H1 (cell line): ENCODE data around the gene FAM25C. TPM values are rescaled to one million over a fixed set of nuclear protein-coding genes. Genes with fewer than 3 reads are reported as not detected.
"Not testable (repeated sequence)": the region's sequence is repeated elsewhere in the genome, so short reads cannot be mapped to it uniquely, and the experiment has no call there.

Source experiments
- CTCF ChIA-PET: fragments of 300-600 bp; sonication (Branson Sonifier 250); formaldehyde crosslinking; loops from one replicate; lab custom pipeline; 2021; ENCODE audit not compliant: partially characterized antibody; lab: Charles Lee
- POLR2A ChIA-PET: fragments of 300-600 bp; sonication (Branson Sonifier 250); formaldehyde crosslinking; loops from one replicate; lab custom pipeline; 2021; ENCODE audit warnings: inconsistent platforms; ENCODE audit not compliant: partially characterized antibody; lab: Charles Lee
- DNase-seq, 2 experiments: peaks; one replicate each; pipeline versions ENCODE4 v3.0.0 to v3.0.0-alpha.2; 2010 to 2022; ENCODE audit warnings: low spot score in 2 of 2, low read depth in 1 of 2, mixed read lengths in 1 of 2
- FAIRE-seq: peaks from 2 replicates; lab custom pipeline; 2011; peaks lifted over from hg19 to GRCh38; lab: Jason Lieb, UNC
- H2AFZ ChIP-seq: 2 replicates; pipeline ENCODE4 v1.8.1; 2012; ENCODE audit warnings: low read length, inconsistent platforms
- H2AK5ac ChIP-seq: 2 replicates; pipeline ENCODE4 v1.6.1; 2013; ENCODE audit warnings: low read depth, low read length
- H2BK120ac ChIP-seq: replicated peaks from 2 replicates; pipeline ENCODE3; 2013; ENCODE audit warnings: low read depth, low read length, inconsistent platforms
- H2BK12ac ChIP-seq: 2 replicates; pipeline ENCODE4 v1.6.1; 2013; ENCODE audit warnings: low read depth, low read length
- H2BK15ac ChIP-seq: 2 replicates; pipeline ENCODE4 v1.6.1; 2013; ENCODE audit warnings: low read length
- H2BK20ac ChIP-seq: 2 replicates; pipeline ENCODE4 v1.6.1; 2013; ENCODE audit warnings: low read length
- H2BK5ac ChIP-seq: 2 replicates; pipeline ENCODE4 v1.6.1; 2013; ENCODE audit warnings: low read depth, low read length
- H3K14ac ChIP-seq: 2 replicates; pipeline ENCODE4 v1.6.1; 2013; ENCODE audit warnings: inconsistent platforms; ENCODE audit not compliant: insufficient read length
- H3K18ac ChIP-seq: 2 replicates; pipeline ENCODE4 v1.6.1; 2013; ENCODE audit warnings: low read length; ENCODE audit errors: extremely low read depth
- H3K23ac ChIP-seq: 2 replicates; pipeline ENCODE4 v1.6.1; 2013; ENCODE audit warnings: inconsistent platforms; ENCODE audit not compliant: insufficient read length
- H3K23me2 ChIP-seq: 2 replicates; pipeline ENCODE4 v1.6.1; 2013; ENCODE audit warnings: low read depth, low read length
- H3K27ac ChIP-seq: 2 replicates; pipeline ENCODE4 v1.6.1; 2011; ENCODE audit warnings: low read depth, low read length, inconsistent platforms
- H3K27me3 ChIP-seq, 4 experiments: replicated peaks in 1 of 4; 1 replicate in 1 of 4; 2 replicates in 3 of 4; pipeline versions ENCODE4 v1.6.1 to v1.8.1; 2011 to 2013; ENCODE audit warnings: low read length in 3 of 4, mild to moderate bottlenecking in 3 of 4, inconsistent platforms in 2 of 4, mixed read lengths in 2 of 4, moderate library complexity in 1 of 4; ENCODE audit not compliant: control insufficient read depth in 3 of 4, insufficient read depth in 3 of 4; ENCODE audit errors: extremely low read depth in 1 of 4
- H3K36me3 ChIP-seq, 4 experiments: 2 replicates each; pipeline versions ENCODE4 v1.6.1 to v1.8.1; 2011 to 2013; ENCODE audit warnings: mild to moderate bottlenecking in 4 of 4, low read length in 3 of 4, moderate library complexity in 2 of 4, control low read depth in 1 of 4, inconsistent platforms in 1 of 4; ENCODE audit not compliant: insufficient read depth in 4 of 4, control insufficient read depth in 2 of 4
- H3K4ac ChIP-seq: replicated peaks from 2 replicates; pipeline ENCODE3; 2013; ENCODE audit warnings: low read length, low read depth, mixed read lengths, inconsistent platforms; ENCODE audit not compliant: insufficient read length
- H3K4me1 ChIP-seq, 4 experiments: replicated peaks in 1 of 4; 1 replicate in 1 of 4; 2 replicates in 3 of 4; pipeline versions ENCODE4 v1.6.1 to v1.8.1; 2011 to 2013; ENCODE audit warnings: low read length in 3 of 4, inconsistent platforms in 2 of 4, mixed read lengths in 1 of 4; ENCODE audit not compliant: insufficient read depth in 4 of 4, control insufficient read depth in 3 of 4
- H3K4me2 ChIP-seq, 2 experiments: 2 replicates each; pipeline versions ENCODE4 v1.6.1 to v1.8.1; 2011 to 2013; ENCODE audit warnings: low read depth in 2 of 2, low read length in 2 of 2, control low read depth in 1 of 2, inconsistent platforms in 1 of 2, mild to moderate bottlenecking in 1 of 2; ENCODE audit not compliant: insufficient read depth in 1 of 2
- H3K4me3 ChIP-seq, 4 experiments: fragments of 200-600, 300-600 bp in 1 of 4; sonication (generic), shearing (Covaris generic), sonication (Bioruptor Twin) in 1 of 4; 2 replicates each; pipeline versions ENCODE4 v1.5.1 to v1.8.1; 2011 to 2016; ENCODE audit warnings: low read length in 4 of 4, low read depth in 3 of 4, control low read depth in 2 of 4, inconsistent platforms in 2 of 4, mild to moderate bottlenecking in 2 of 4, mixed read lengths in 1 of 4, moderate library complexity in 1 of 4; ENCODE audit not compliant: insufficient read depth in 2 of 4; ENCODE audit errors: extremely low read depth in 1 of 4
- H3K56ac ChIP-seq: replicated peaks from 2 replicates; pipeline ENCODE3; 2013; ENCODE audit warnings: low read depth, mild to moderate bottlenecking, mixed read lengths, low read length, inconsistent platforms; ENCODE audit not compliant: insufficient read length
- H3K79me1 ChIP-seq: 2 replicates; pipeline ENCODE4 v1.6.1; 2013; ENCODE audit warnings: low read depth, low read length, control low read depth
- H3K79me2 ChIP-seq, 2 experiments: 2 replicates each; pipeline versions ENCODE4 v1.6.1 to v1.8.1; 2012 to 2013; ENCODE audit warnings: low read length in 2 of 2, mild to moderate bottlenecking in 2 of 2, inconsistent platforms in 1 of 2; ENCODE audit not compliant: insufficient read depth in 2 of 2, control insufficient read depth in 1 of 2
- H3K9ac ChIP-seq, 4 experiments: replicated peaks in 1 of 4; 1 replicate in 1 of 4; 2 replicates in 3 of 4; pipeline versions ENCODE4 v1.6.1 to v1.8.1; 2011 to 2013; ENCODE audit warnings: low read depth in 3 of 4, low read length in 3 of 4, control low read depth in 2 of 4, mild to moderate bottlenecking in 2 of 4, moderate library complexity in 2 of 4, inconsistent platforms in 1 of 4; ENCODE audit errors: extremely low read depth in 1 of 4
- H3K9me3 ChIP-seq, 2 experiments: 2 replicates each; pipeline versions ENCODE4 v1.6.1 to v1.8.1; 2012 to 2013; ENCODE audit warnings: mild to moderate bottlenecking in 2 of 2, moderate library complexity in 2 of 2, control low read depth in 1 of 2, inconsistent platforms in 1 of 2, low read depth in 1 of 2, low read length in 1 of 2, mixed read lengths in 1 of 2; ENCODE audit not compliant: insufficient read depth in 2 of 2
- H4K20me1 ChIP-seq, 2 experiments: replicated peaks in 1 of 2; 2 replicates each; pipeline versions ENCODE3 to v1.8.1; 2011 to 2013; ENCODE audit warnings: inconsistent platforms in 2 of 2, low read length in 2 of 2, mild to moderate bottlenecking in 1 of 2; ENCODE audit not compliant: insufficient read depth in 2 of 2, control insufficient read depth in 1 of 2
- H4K5ac ChIP-seq: 2 replicates; pipeline ENCODE4 v1.6.1; 2013; ENCODE audit warnings: low read length, low read depth, mixed read lengths, inconsistent platforms; ENCODE audit not compliant: insufficient read length
- H4K8ac ChIP-seq: 2 replicates; pipeline ENCODE4 v1.8.0; 2013; ENCODE audit warnings: mild to moderate bottlenecking, moderate library complexity, low read length, inconsistent platforms; ENCODE audit not compliant: insufficient read depth; ENCODE audit errors: extremely low read depth
- H4K91ac ChIP-seq: replicated peaks from 2 replicates; pipeline ENCODE3; 2013; ENCODE audit warnings: low read length, mixed read lengths, inconsistent platforms; ENCODE audit not compliant: insufficient read length
- WGBS, 2 experiments: shearing (Covaris generic) in 1 of 2; methylation state at CpG; one replicate each; pipeline versions ENCODE4 v1.1.6 to v1.1.7; 2013 to 2015; ENCODE audit warnings: low lambda C conversion rate in 2 of 2, mixed read lengths in 2 of 2, inconsistent platforms in 1 of 2, low coverage in 1 of 2, missing lambda C conversion rate in 1 of 2; ENCODE audit not compliant: insufficient replicate concordance in 2 of 2, insufficient coverage in 1 of 2, insufficient read length in 1 of 2; ENCODE audit errors: extremely low coverage in 1 of 2, missing lambda C conversion rate in 1 of 2; 5-methylcytosine and 5-hydroxymethylcytosine counted together
- long read RNA-seq, 2 experiments: library from RNA in 1 of 2; library from capped mRNA in 1 of 2; stranded (forward); transcript quantifications; one replicate each; pipeline ENCODE4 v2.0.0, GENCODE V29; 2021; ENCODE audit warnings: inconsistent platforms in 1 of 2
- polyA minus RNA-seq, 3 experiments: library from RNA; depleted of rRNA, polyadenylated mRNA; stranded (reverse); fragments of >200 nt; gene quantifications; 1 replicate in 2 of 3; 2 replicates in 1 of 3; pipeline ENCODE4 v1.2.3, GENCODE V29; 2011
- polyA plus RNA-seq, 7 experiments: library from polyadenylated mRNA; depleted of rRNA in 3 of 7; stranded (reverse) in 5 of 7; unstranded in 2 of 7; fragments of >200 nt in 5 of 7; fragments of 200-250 nt in 2 of 7; gene quantifications; 1 replicate in 5 of 7; 2 replicates in 1 of 7; 4 replicates in 1 of 7; pipeline versions ENCODE4 v1.2.1 to v1.2.3, GENCODE V29; 2011 to 2013; ENCODE audit warnings: missing spikeins in 2 of 7, mixed read lengths in 2 of 7
- total RNA-seq: library from RNA; stranded (reverse); fragmentation: NEBNext Ultra II Directional; extraction: Animal tissue kit (Norgen Biotek cat#: 25700); gene quantifications from 2 replicates; pipeline ENCODE4 v1.2.1, GENCODE V29; 2021

Gene FAM25C
- total RNA-seq (not detected in 2 replicates), polyA plus RNA-seq (2011; rRNA removed) (not detected in 2 replicates), polyA minus RNA-seq (2011; rRNA and poly(A)+ RNA removed) (not detected in 2 replicates)
- not detected for polyA plus RNA-seq (2011; cell fraction: cytosol; rRNA removed)
- polyA plus RNA-seq (2011; cell fraction: nucleus; rRNA removed): not detected
- not detected in 4 replicates for polyA plus RNA-seq (2012, experiment 1 of 2)
- polyA plus RNA-seq (2012, experiment 2 of 2): not detected
- not detected for polyA plus RNA-seq (2013, experiment 1 of 2)
- not detected for polyA plus RNA-seq (2013, experiment 2 of 2)
- not detected for polyA minus RNA-seq (2011; cell fraction: cytosol; rRNA and poly(A)+ RNA removed)
- polyA minus RNA-seq (2011; cell fraction: nucleus; rRNA and poly(A)+ RNA removed): not detected
- long read RNA-seq, experiment 1: 0 reads
- long read RNA-seq, experiment 2: 0 reads

DNA sequence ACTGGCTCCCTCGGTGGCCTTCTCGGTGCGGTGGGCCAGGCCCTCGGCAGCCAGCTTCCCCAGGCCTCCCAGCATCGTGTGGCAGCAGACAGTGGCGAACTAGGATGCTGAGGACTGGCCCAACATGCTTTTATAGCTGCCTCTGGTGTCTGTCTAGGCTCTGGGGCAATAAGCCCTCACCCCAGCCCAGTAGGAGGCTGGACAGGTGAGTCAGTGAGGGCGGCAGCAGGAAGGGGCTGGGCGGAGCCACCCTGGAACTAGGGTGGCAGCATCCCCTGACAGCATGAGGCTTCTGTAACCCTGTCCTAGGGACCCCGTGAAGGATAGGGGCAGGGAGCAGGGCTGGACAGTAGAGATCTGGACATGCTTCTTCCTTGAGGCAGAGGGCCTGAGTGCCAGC lies at the start of gene FAM25C:
Gene FAM25C (minus strand): TSS at position 101 of the 400 bp plus-strand sequence. CDS start 26 bp downstream, at position 75.
- H3K9ac ChIP-seq, H3K4me1 ChIP-seq, H3K18ac ChIP-seq, H3K79me1 ChIP-seq, H3K4ac ChIP-seq, H3K4me2 ChIP-seq, POLR2A ChIA-PET, H2AK5ac ChIP-seq, H3K56ac ChIP-seq, DNase-seq, H4K91ac ChIP-seq, H2BK12ac ChIP-seq, H2BK120ac ChIP-seq, H2BK5ac ChIP-seq, H4K20me1 ChIP-seq, H2BK20ac ChIP-seq, H4K8ac ChIP-seq, H4K5ac ChIP-seq, H2AFZ ChIP-seq, H3K23me2 ChIP-seq, FAIRE-seq, H3K27me3 ChIP-seq, H3K36me3 ChIP-seq, CTCF ChIA-PET, H3K27ac ChIP-seq, H3K23ac ChIP-seq, H3K79me2 ChIP-seq, H3K14ac ChIP-seq, H2BK15ac ChIP-seq, H3K4me3 ChIP-seq, H3K9me3 ChIP-seq: not testable (repeated sequence)
- WGBS, 2 experiments: 100% methylated on average over 2 of the region's 9 CpGs; no CpG with 5 or more reads in 1 of the 2 experiments
